Heart left ventricle (tissue), 16 donors: ENCODE measurements around the gene SMLR1. TPM values are rescaled to one million over a fixed set of nuclear protein-coding genes. Genes with fewer than 3 reads are reported as not detected.

Experiments used
- ATAC-seq, 4 donors: fragments of 200-7000 bp; cut with Tn5 transposase; one replicate each; pipeline ENCODE4 v1.9.1; 2020 to 2022; ENCODE audit warnings: moderate library complexity in 4 of 4, mild to moderate bottlenecking in 3 of 4, moderate number of reproducible peaks in 1 of 4
- DNase-seq, 5 donors: peaks; one replicate each; pipeline ENCODE4 v3.0.0-alpha.2; 2020
- H3K27ac ChIP-seq, 12 donors: fragments of 200-600 bp; sonication (generic) in 4 of 12; one replicate each; pipeline versions ENCODE4 v1.5.0 to v1.8.0; 2016 to 2022; ENCODE audit warnings: mild to moderate bottlenecking in 2 of 12
- H3K27me3 ChIP-seq, 9 donors: fragments of 200-600 bp; sonication (generic) in 2 of 9; one replicate each; pipeline versions ENCODE4 v1.5.1 to v1.8.0; 2016 to 2022; ENCODE audit warnings: mild to moderate bottlenecking in 3 of 9
- H3K36me3 ChIP-seq, 9 donors: fragments of 200-600 bp; sonication (generic) in 2 of 9; one replicate each; pipeline versions ENCODE4 v1.5.0 to v1.8.0; 2018 to 2022; ENCODE audit warnings: mild to moderate bottlenecking in 2 of 9
- H3K4me1 ChIP-seq, 12 donors: fragments of 200-600 bp; sonication (generic) in 4 of 12; one replicate each; pipeline versions ENCODE4 v1.5.0 to v1.8.0; 2016 to 2022; ENCODE audit warnings: mild to moderate bottlenecking in 3 of 12
- H3K4me3 ChIP-seq, 12 donors: fragments of 200-600 bp; sonication (generic) in 4 of 12; one replicate each; pipeline versions ENCODE4 v1.5.0 to v1.8.0; 2017 to 2022; ENCODE audit warnings: mild to moderate bottlenecking in 9 of 12, moderate library complexity in 4 of 12
- H3K9me3 ChIP-seq, 12 donors: fragments of 200-600 bp; sonication (generic) in 4 of 12; one replicate each; pipeline versions ENCODE4 v1.5.0 to v1.8.0; 2016 to 2022; ENCODE audit warnings: mild to moderate bottlenecking in 1 of 12
- POLR2A ChIP-seq, 2 donors: fragments of 450-650 bp; IDR thresholded peaks; one replicate each; pipeline ENCODE4 v1.6.1; 2017; ENCODE audit warnings: antibody characterized with exemption in 2 of 2, mild to moderate bottlenecking in 2 of 2, moderate library complexity in 2 of 2
- WGBS, 4 donors: extraction: QIAGEN DNeasy Blood & Tissue Kit in 2 of 4; methylation state at CpG; one replicate each; pipeline versions ENCODE4 v1.1.5 to v1.1.7; 2013 to 2018; 5-methylcytosine and 5-hydroxymethylcytosine counted together
- intact Hi-C, 10 donors: fragments of 100-400 bp; cut with DNase I; formaldehyde crosslinking; loops; one replicate each; pipeline versions ENCODE4 v1.11.1 to v1.14.2; 2022
- polyA plus RNA-seq, 2 donors: library from polyadenylated mRNA; stranded (reverse); fragments of 200-250 nt; gene quantifications; one replicate each; pipeline ENCODE4 v1.2.3, GENCODE V29; 2013
- total RNA-seq, 9 donors: library from RNA; depleted of rRNA in 2 of 9; stranded (reverse); fragments of >200 nt in 2 of 9; fragmentation: NEBNext Ultra II Directional in 3 of 9; extraction: Animal tissue kit (Norgen Biotek cat#: 25700) in 3 of 9; gene quantifications; one replicate each; pipeline versions ENCODE4 v1.1.0 to v1.2.4, GENCODE V29; 2016 to 2023
- TF ChIP-seq, protein P1 (sequence below), 12 donors: fragments of 200-600 bp; sonication (generic) in 4 of 12; IDR thresholded peaks; one replicate each; pipeline versions ENCODE4 v1.5.0 to v1.8.0; 2018 to 2022; ENCODE audit warnings: antibody characterized with exemption in 12 of 12, mild to moderate bottlenecking in 5 of 12
- donor health status: ischemic (EF 13 %, LVEDD 7.1; RV severe dilation, severe dysfunction).
- donor health status: healthy with polysubstance abuse.
- donor health status: DM: no; HTN: yes; CAD: no.
- donor health status: DM: no; HTN: no; CAD: no.
- donor health status: ischemic (EF 25% LVEDD 6.9; RV normal size, moderate dysfunction).
- donor health status: ischemic (EF 25% LVEDD 5.7; RV mildly dilated, moderate dysfunction).
- donor health status: healthy.
- donor health status: DM: yes; HTN: yes; CAD: no.
- donor health status: ischemic (EF 35%, LVEDD 5.7; RV mildly dilated, moderate dysfunction).
- donor health status: nonischemic (EF 11% LVEDD 7.7; RV severe dilation, severe dysfunction).
- donor health status: DM: yes; HTN: yes; CAD: no.
- donor health status: PGD.
- donor health status: ischemic (EF 29% LVEDD 5.4; RV normal size, mild dysfunction).
- donor health status: nonischemic (EF 23%, LVEDD 6.1; RV moderate dilation, normal function).

The SMLR1 gene
- total and polyA plus RNA-seq, 11 donors: not detected

GRCh38 chr6:130834482-130835251 lies 7.5 kb downstream of the SMLR1 start:
- ATAC-seq (no peak), DNase-seq (no peak)
- 92 to 95% (median 93%) methylated on average over 5 of the region's 5 CpGs for WGBS, 4 donors

DNA sequence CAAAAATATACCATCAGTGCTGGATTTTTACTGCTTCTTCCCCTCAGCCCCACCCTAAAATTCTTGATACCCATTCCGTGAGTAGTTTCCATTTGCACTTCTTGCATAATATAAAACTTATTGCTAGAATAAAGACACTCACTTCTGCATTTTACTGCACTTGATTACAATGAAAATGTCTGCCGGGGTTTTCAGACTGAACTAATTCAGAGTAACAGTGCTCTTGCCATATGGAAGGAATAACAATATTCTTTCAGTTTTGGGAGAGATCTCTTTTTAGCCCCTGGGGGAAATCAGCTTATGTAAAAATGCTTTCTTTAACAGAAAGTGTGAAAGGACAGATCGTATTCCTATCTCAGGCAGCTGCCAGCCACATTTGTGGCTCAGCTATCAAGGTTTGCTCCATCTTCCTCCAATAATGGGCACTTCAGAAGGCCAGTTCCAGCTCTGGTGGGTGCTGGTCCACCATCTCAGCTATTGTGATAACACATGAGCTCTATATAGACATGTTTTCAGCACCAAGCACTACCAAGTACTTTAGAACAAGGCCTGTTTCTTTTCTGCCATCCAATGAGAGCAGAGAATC lies 8.9 kb downstream of the SMLR1 start:
- peaks cover 0 to 11% (median 0%) of the 10 kb centered on the region in 12 donors for H3K4me1 ChIP-seq
- H3K4me3 ChIP-seq: no peak overlapping the region
- no peaks in the 10 kb centered on the region for H3K9me3 ChIP-seq
- no peak for ATAC-seq
- H3K36me3 ChIP-seq: peaks cover 0 to 32% (median 3%) of the 10 kb centered on the region in 9 donors
- WGBS, 4 donors: 68 to 83% (median 78%) methylated on average over 3 of the region's 3 CpGs
- H3K27ac ChIP-seq: no peak overlapping the region
- TF ChIP-seq POLR2A (IDR thresholded peaks at IDR 0.05): no peak
- TF ChIP-seq, protein P1, sequence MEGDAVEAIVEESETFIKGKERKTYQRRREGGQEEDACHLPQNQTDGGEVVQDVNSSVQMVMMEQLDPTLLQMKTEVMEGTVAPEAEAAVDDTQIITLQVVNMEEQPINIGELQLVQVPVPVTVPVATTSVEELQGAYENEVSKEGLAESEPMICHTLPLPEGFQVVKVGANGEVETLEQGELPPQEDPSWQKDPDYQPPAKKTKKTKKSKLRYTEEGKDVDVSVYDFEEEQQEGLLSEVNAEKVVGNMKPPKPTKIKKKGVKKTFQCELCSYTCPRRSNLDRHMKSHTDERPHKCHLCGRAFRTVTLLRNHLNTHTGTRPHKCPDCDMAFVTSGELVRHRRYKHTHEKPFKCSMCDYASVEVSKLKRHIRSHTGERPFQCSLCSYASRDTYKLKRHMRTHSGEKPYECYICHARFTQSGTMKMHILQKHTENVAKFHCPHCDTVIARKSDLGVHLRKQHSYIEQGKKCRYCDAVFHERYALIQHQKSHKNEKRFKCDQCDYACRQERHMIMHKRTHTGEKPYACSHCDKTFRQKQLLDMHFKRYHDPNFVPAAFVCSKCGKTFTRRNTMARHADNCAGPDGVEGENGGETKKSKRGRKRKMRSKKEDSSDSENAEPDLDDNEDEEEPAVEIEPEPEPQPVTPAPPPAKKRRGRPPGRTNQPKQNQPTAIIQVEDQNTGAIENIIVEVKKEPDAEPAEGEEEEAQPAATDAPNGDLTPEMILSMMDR (IDR thresholded peaks at IDR 0.05): no peak
- H3K27me3 ChIP-seq: no peaks in the 10 kb centered on the region
- intact Hi-C loops: no loop called here
- DNase-seq: no peak

More at GRCh38 chr6:130834482-130835251, 7.5 kb downstream of the SMLR1 start:
- Histone ChIP-seq H3K9me3 (no peaks in the 10 kb centered on the region), H3K4me1 (peaks cover 0 to 10% (median 0%) of the 10 kb centered on the region in 12 donors), H3K27ac (no peak overlapping the region), H3K4me3 (no peak overlapping the region), H3K27me3 (no peaks in the 10 kb centered on the region), H3K36me3 (peaks cover 0 to 18% (median 3%) of the 10 kb centered on the region in 9 donors)
- TF ChIP-seq POLR2A (IDR thresholded peaks at IDR 0.05): no peak
- TF ChIP-seq, protein P1 (IDR thresholded peaks at IDR 0.05): no peak
- intact Hi-C loops: no loop called here

GRCh38 chr6:130837067-130837466 lies 9.9 kb downstream of the SMLR1 start:
- intact Hi-C loops: no loop called here
- Histone ChIP-seq H3K4me1 (peaks cover 0 to 11% (median 0%) of the 10 kb centered on the region in 12 donors), H3K9me3 (no peaks in the 10 kb centered on the region), H3K27ac (no peak overlapping the region), H3K36me3 (peaks cover 0 to 33% (median 3%) of the 10 kb centered on the region in 9 donors), H3K27me3 (no peaks in the 10 kb centered on the region), H3K4me3 (no peak overlapping the region)
- TF ChIP-seq POLR2A (IDR thresholded peaks at IDR 0.05): no peak
- TF ChIP-seq, protein P1 (IDR thresholded peaks at IDR 0.05): no peak
- no peak for ATAC-seq
- no peak for DNase-seq

- WGBS, 4 donors: 88 to 90% (median 89%) methylated on average over 6 of the region's 6 CpGs
- no peak for TF ChIP-seq POLR2A (IDR thresholded peaks at IDR 0.05)
- TF ChIP-seq, protein P1 (IDR thresholded peaks at IDR 0.05): no peak
- H3K9me3 ChIP-seq: no peaks in the 10 kb centered on the region
- H3K27me3 ChIP-seq: no peaks in the 10 kb centered on the region
- intact Hi-C loops: no loop called here
- H3K4me1 ChIP-seq: peaks cover 0 to 22% (median 0%) of the 10 kb centered on the region in 12 donors
- peaks cover 0 to 33% (median 3%) of the 10 kb centered on the region in 9 donors for H3K36me3 ChIP-seq
- ATAC-seq: no peak
- H3K27ac ChIP-seq: no peak overlapping the region
- no peak for DNase-seq
- no peak overlapping the region for H3K4me3 ChIP-seq
These were observed 11.1 kb downstream of the SMLR1 start for GRCh38 chr6:130838250-130838860.
